ENCODE data around the gene MAN2B2. TPM values are rescaled to one million over a fixed set of nuclear protein-coding genes. Genes with fewer than 3 reads are reported as not detected.
A peak's percentile ranks its signal among the peaks of the same experiment; 100 is the strongest.

Gene MAN2B2
- total and polyA plus RNA-seq, 2 donors from 2014 or later: 19.9 to 34.3 TPM

GRCh38 chr4:6576932-6577331 is 1.9 kb downstream of the MAN2B2 start:
- FAIRE-seq (no peak), DNase-seq (no peak)
- Histone ChIP-seq H3K27me3 (ENCODE audit: control insufficient read depth, insufficient read depth, low read length) (no peaks in the 10 kb centered on the region), H3K9me3 (ENCODE audit: control insufficient read depth in 2 of 3, insufficient read depth in 1 of 3, low read length in 3 of 3) (no peaks in the 10 kb centered on the region), H3K9ac (ENCODE audit: low read length in 3 of 3) (no peak overlapping the region), H3K4me3 (ENCODE audit: low read length in 3 of 3) (no peak overlapping the region), H3K27ac (ENCODE audit: low read depth in 2 of 2, low read length in 2 of 2) (peak overlapping the region in 1 of 2 donors; percentile 38), H3K36me3 (ENCODE audit: control insufficient read depth in 2 of 3, insufficient read depth in 3 of 3, low read length in 3 of 3) (peaks cover 4 to 16% (median 8%) of the 10 kb centered on the region in 3 donors), H3K4me1 (ENCODE audit: control insufficient read depth in 2 of 3, insufficient read depth in 2 of 3, low read depth in 1 of 3, low read length in 3 of 3) (peaks cover 0 to 18% (median 12%) of the 10 kb centered on the region in 3 donors)
- intact Hi-C loops (cut with DNase I): no loop called here
- TF ChIP-seq, protein P1, sequence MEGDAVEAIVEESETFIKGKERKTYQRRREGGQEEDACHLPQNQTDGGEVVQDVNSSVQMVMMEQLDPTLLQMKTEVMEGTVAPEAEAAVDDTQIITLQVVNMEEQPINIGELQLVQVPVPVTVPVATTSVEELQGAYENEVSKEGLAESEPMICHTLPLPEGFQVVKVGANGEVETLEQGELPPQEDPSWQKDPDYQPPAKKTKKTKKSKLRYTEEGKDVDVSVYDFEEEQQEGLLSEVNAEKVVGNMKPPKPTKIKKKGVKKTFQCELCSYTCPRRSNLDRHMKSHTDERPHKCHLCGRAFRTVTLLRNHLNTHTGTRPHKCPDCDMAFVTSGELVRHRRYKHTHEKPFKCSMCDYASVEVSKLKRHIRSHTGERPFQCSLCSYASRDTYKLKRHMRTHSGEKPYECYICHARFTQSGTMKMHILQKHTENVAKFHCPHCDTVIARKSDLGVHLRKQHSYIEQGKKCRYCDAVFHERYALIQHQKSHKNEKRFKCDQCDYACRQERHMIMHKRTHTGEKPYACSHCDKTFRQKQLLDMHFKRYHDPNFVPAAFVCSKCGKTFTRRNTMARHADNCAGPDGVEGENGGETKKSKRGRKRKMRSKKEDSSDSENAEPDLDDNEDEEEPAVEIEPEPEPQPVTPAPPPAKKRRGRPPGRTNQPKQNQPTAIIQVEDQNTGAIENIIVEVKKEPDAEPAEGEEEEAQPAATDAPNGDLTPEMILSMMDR (IDR thresholded peaks at IDR 0.05; ENCODE audit: borderline replicate concordance, extremely low read depth, insufficient read depth): no peak

- TF ChIP-seq, protein P1 (IDR thresholded peaks at IDR 0.05; ENCODE audit: borderline replicate concordance, extremely low read depth, insufficient read depth): no peak
- no peaks in the 10 kb centered on the region for H3K27me3 ChIP-seq (ENCODE audit: control insufficient read depth, insufficient read depth, low read length)
- H3K9me3 ChIP-seq (ENCODE audit: control insufficient read depth in 2 of 3, insufficient read depth in 1 of 3, low read length in 3 of 3): no peaks in the 10 kb centered on the region
- DNase-seq (no peak), FAIRE-seq (no peak)
- H3K4me1 ChIP-seq (ENCODE audit: control insufficient read depth in 2 of 3, insufficient read depth in 2 of 3, low read depth in 1 of 3, low read length in 3 of 3): peaks cover 0 to 18% (median 12%) of the 10 kb centered on the region in 3 donors
- H3K9ac ChIP-seq (ENCODE audit: low read length in 3 of 3): no peak overlapping the region
- H3K36me3 ChIP-seq (ENCODE audit: control insufficient read depth in 2 of 3, insufficient read depth in 3 of 3, low read length in 3 of 3): peaks cover 4 to 16% (median 8%) of the 10 kb centered on the region in 3 donors
- H3K4me3 ChIP-seq (ENCODE audit: low read length in 3 of 3): no peak overlapping the region
- intact Hi-C loops (cut with DNase I): no loop called here
- H3K27ac ChIP-seq (ENCODE audit: low read depth in 2 of 2, low read length in 2 of 2): no peak overlapping the region
Measured at GRCh38 chr4:6577409-6577808, 2.4 kb downstream of the MAN2B2 start.

GRCh38 chr4:6578221-6578620 is 3.2 kb downstream of the MAN2B2 start:
- no peak for FAIRE-seq
- DNase-seq: no peak
- Histone ChIP-seq H3K9me3 (ENCODE audit: control insufficient read depth in 2 of 3, insufficient read depth in 1 of 3, low read length in 3 of 3) (peaks cover 0 to 5% (median 0%) of the 10 kb centered on the region in 3 donors), H3K27ac (ENCODE audit: low read depth in 2 of 2, low read length in 2 of 2) (no peak overlapping the region), H3K27me3 (ENCODE audit: control insufficient read depth, insufficient read depth, low read length) (no peaks in the 10 kb centered on the region), H3K4me3 (ENCODE audit: low read length in 3 of 3) (no peak overlapping the region), H3K9ac (ENCODE audit: low read length in 3 of 3) (no peak overlapping the region), H3K4me1 (ENCODE audit: control insufficient read depth in 2 of 3, insufficient read depth in 2 of 3, low read depth in 1 of 3, low read length in 3 of 3) (peaks cover 0 to 18% (median 12%) of the 10 kb centered on the region in 3 donors), H3K36me3 (ENCODE audit: control insufficient read depth in 2 of 3, insufficient read depth in 3 of 3, low read length in 3 of 3) (peaks cover 4 to 16% (median 8%) of the 10 kb centered on the region in 3 donors)
- intact Hi-C loops (cut with DNase I): no loop called here
- TF ChIP-seq, protein P1 (IDR thresholded peaks at IDR 0.05; ENCODE audit: borderline replicate concordance, extremely low read depth, insufficient read depth): no peak

DNA sequence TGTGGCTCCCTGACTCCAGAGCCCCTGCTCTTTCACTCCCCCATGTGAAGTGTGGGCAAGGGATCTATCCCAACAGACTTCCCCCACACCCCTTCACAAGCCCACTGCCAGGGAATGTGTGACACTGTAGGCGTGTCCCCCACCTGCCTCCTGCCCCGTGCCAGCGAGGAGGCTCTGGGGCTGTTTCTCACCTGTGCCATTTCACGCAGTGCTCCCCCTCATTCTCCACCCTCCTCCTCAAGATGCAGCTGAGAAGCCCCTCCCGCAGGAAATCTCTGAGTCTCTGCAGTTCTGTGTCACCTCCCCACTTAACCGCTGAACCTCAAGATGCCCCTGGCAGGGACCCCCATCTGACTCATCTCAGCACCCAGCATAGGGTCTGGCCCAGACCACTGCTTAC is 5.4 kb downstream of the MAN2B2 start:
- DNase-seq (no peak), FAIRE-seq (no peak)
- TF ChIP-seq, protein P1 (IDR thresholded peaks at IDR 0.05; ENCODE audit: borderline replicate concordance, extremely low read depth, insufficient read depth): no peak
- H3K4me1 ChIP-seq (ENCODE audit: control insufficient read depth in 2 of 3, insufficient read depth in 2 of 3, low read depth in 1 of 3, low read length in 3 of 3): peaks cover 0 to 14% (median 12%) of the 10 kb centered on the region in 3 donors
- no peak overlapping the region for H3K9ac ChIP-seq (ENCODE audit: low read length in 3 of 3)
- no peaks in the 10 kb centered on the region for H3K27me3 ChIP-seq (ENCODE audit: control insufficient read depth, insufficient read depth, low read length)
- no peak overlapping the region for H3K27ac ChIP-seq (ENCODE audit: low read depth in 2 of 2, low read length in 2 of 2)
- peaks cover 4 to 16% (median 8%) of the 10 kb centered on the region in 3 donors for H3K36me3 ChIP-seq (ENCODE audit: control insufficient read depth in 2 of 3, insufficient read depth in 3 of 3, low read length in 3 of 3)
- no peak overlapping the region for H3K4me3 ChIP-seq (ENCODE audit: low read length in 3 of 3)
- intact Hi-C loops (cut with DNase I): no loop called here
- H3K9me3 ChIP-seq (ENCODE audit: control insufficient read depth in 2 of 3, insufficient read depth in 1 of 3, low read length in 3 of 3): peaks cover 0 to 5% (median 0%) of the 10 kb centered on the region in 3 donors

Measured in kidney (tissue), 14 donors.